BJ (cell line): ENCODE measurements around the gene IL1RL1. TPM values are rescaled to one million over a fixed set of nuclear protein-coding genes. Genes with fewer than 3 reads are reported as not detected.

ENCODE experiments used
- CTCF ChIA-PET: fragments of 350-600 bp; formaldehyde crosslinking; extraction: SDS; loops from one replicate; lab custom pipeline; 2021; ENCODE audit warnings: antibody characterized with exemption, inconsistent platforms; lab: Yijun Ruan, JAX
- POLR2A ChIA-PET: fragments of 300-600 bp; sonication (Branson Sonifier 250); formaldehyde crosslinking; extraction: SDS; loops from one replicate; lab custom pipeline; 2021; ENCODE audit warnings: antibody characterized with exemption; lab: Charles Lee
- DNase-seq: peaks from one replicate; pipeline ENCODE4 v3.0.0-alpha.2; 2011; ENCODE audit warnings: low read depth
- H3K27me3 ChIP-seq: 2 replicates; pipeline ENCODE4 v1.6.0; 2011; ENCODE audit warnings: low read length; ENCODE audit not compliant: control insufficient read depth, insufficient read depth
- H3K36me3 ChIP-seq: 2 replicates; pipeline ENCODE4 v1.5.1; 2011; ENCODE audit warnings: low read length; ENCODE audit not compliant: control insufficient read depth, insufficient read depth
- H3K4me3 ChIP-seq: 2 replicates; pipeline ENCODE4 v1.5.1; 2011; ENCODE audit warnings: low read depth, mild to moderate bottlenecking, control low read depth, low read length
- CTCF ChIP-seq: IDR thresholded peaks from 2 replicates; pipeline ENCODE4 v1.5.1; 2011; ENCODE audit warnings: low read depth, mild to moderate bottlenecking, control low read depth, inconsistent platforms, low read length, moderate library complexity; ENCODE audit not compliant: insufficient read depth
- polyA plus RNA-seq: library from polyadenylated mRNA; depleted of rRNA; stranded (reverse); fragments of >200 nt; gene quantifications from 2 replicates; pipeline ENCODE4 v1.2.3, GENCODE V29; 2011

IL1RL1 gene
- polyA plus RNA-seq, 1 experiment = not detected

GRCh38 chr2:102268510-102269199, 42.7 kb upstream of the IL1RL1 start:
- no peak for TF ChIP-seq CTCF
- peak; percentile 80 for DNase-seq
- Histone ChIP-seq H3K4me3 (no peak overlapping the region), H3K27me3 (peaks cover 4% of the 10 kb centered on the region), H3K36me3 (no peaks in the 10 kb centered on the region)
- POLR2A ChIA-PET = no interaction called here
- CTCF ChIA-PET = interaction anchor here (1.1 to 1.3 kb wide), 2 partner anchors 13 to 15 kb away, joined by 3 read pairs; no protein-coding TSS in a partner anchor

- no peak overlapping the region for H3K4me3 ChIP-seq
- no peaks in the 10 kb centered on the region for H3K36me3 ChIP-seq
- CTCF ChIA-PET = interaction anchor here (1.1 to 1.3 kb wide), 2 partner anchors 12 to 14 kb away, joined by 3 read pairs; no protein-coding TSS in a partner anchor
- DNase-seq = no peak
- peaks cover 4% of the 10 kb centered on the region for H3K27me3 ChIP-seq
- POLR2A ChIA-PET = no interaction called here
- TF ChIP-seq CTCF = no peak
Measured at GRCh38 chr2:102269200-102269524, 42.2 kb upstream of the IL1RL1 start.

GRCh38 chr2:102271844-102272243, 39.5 kb upstream of the IL1RL1 start:
- Histone ChIP-seq H3K27me3 (peaks cover 2% of the 10 kb centered on the region; the same call in 1 of the 2 replicates), H3K36me3 (no peaks in the 10 kb centered on the region), H3K4me3 (no peak overlapping the region)
- POLR2A ChIA-PET = no interaction called here
- TF ChIP-seq CTCF = no peak
- no peak for DNase-seq
- CTCF ChIA-PET = no interaction called here

GRCh38 chr2:102273619-102274211, 37.6 kb upstream of the IL1RL1 start:
- H3K4me3 ChIP-seq = no peak overlapping the region
- peaks cover 2% of the 10 kb centered on the region; the same call in 1 of the 2 replicates for H3K27me3 ChIP-seq
- no peak for DNase-seq
- H3K36me3 ChIP-seq = no peaks in the 10 kb centered on the region
- TF ChIP-seq CTCF = no peak
- CTCF ChIA-PET = interaction anchor here (0.6 kb wide), 1 partner anchor 33 kb away, joined by 3 read pairs; no protein-coding TSS in a partner anchor
- POLR2A ChIA-PET = no interaction called here

- H3K27me3 ChIP-seq = peaks cover 2% of the 10 kb centered on the region
- CTCF ChIA-PET = interaction anchor here (0.6 kb wide), 1 partner anchor 507 kb away, joined by 3 read pairs; no protein-coding TSS in a partner anchor
- H3K36me3 ChIP-seq = no peaks in the 10 kb centered on the region
- POLR2A ChIA-PET = no interaction called here
- TF ChIP-seq CTCF = no peak
- H3K4me3 ChIP-seq = no peak overlapping the region
- no peak for DNase-seq
Measured at GRCh38 chr2:102276549-102277201, 34.7 kb upstream of the IL1RL1 start.
